OCI-LY1 (cell line): Measurements from ENCODE around the gene TMEM51.

ENCODE experiments used
- H2AFZ ChIP-seq: fragments of 200-600 bp; sonication (generic), shearing (Covaris generic); 2 replicates; pipeline ENCODE4 v1.6.0; 2014; ENCODE audit warnings: antibody characterized with exemption, mild to moderate bottlenecking, low read length
- H3F3A ChIP-seq: fragments of 200-600 bp; sonication (generic), shearing (Covaris generic); 2 replicates; pipeline ENCODE4 v1.6.0; 2014; ENCODE audit warnings: mild to moderate bottlenecking, antibody characterized with exemption, low read length, moderate library complexity; ENCODE audit not compliant: insufficient read depth
- H3K27ac ChIP-seq: fragments of 200-600 bp; sonication (generic); 2 replicates; pipeline ENCODE4 v1.5.1; 2014; ENCODE audit warnings: low read length, mixed run types, mild to moderate bottlenecking, low read depth; ENCODE audit not compliant: poor library complexity, severe bottlenecking
- H3K27me3 ChIP-seq: fragments of 200-600 bp; sonication (generic); 2 replicates; pipeline ENCODE4 v1.6.0; 2014; ENCODE audit warnings: antibody characterized with exemption, mild to moderate bottlenecking, low read length, moderate library complexity; ENCODE audit not compliant: insufficient read depth
- H3K36me3 ChIP-seq: fragments of 200-600 bp; sonication (generic); 2 replicates; pipeline ENCODE4 v1.6.1; 2014; ENCODE audit warnings: mild to moderate bottlenecking, antibody characterized with exemption, low read length, moderate library complexity, mixed read lengths; ENCODE audit not compliant: insufficient read depth
- H3K4me1 ChIP-seq: fragments of 200-600 bp; sonication (generic); 2 replicates; pipeline ENCODE4 v1.5.1; 2014; ENCODE audit warnings: mild to moderate bottlenecking, low read length, moderate library complexity; ENCODE audit not compliant: insufficient read depth, severe bottlenecking
- H3K4me2 ChIP-seq: fragments of 200-600 bp; sonication (generic), shearing (Covaris generic); 2 replicates; pipeline ENCODE4 v1.6.1; 2014; ENCODE audit warnings: low read length
- H3K4me3 ChIP-seq: fragments of 200-600 bp; sonication (generic); 2 replicates; pipeline ENCODE4 v1.5.1; 2014; ENCODE audit warnings: low read length, low read depth, mild to moderate bottlenecking, mixed read lengths; ENCODE audit not compliant: poor library complexity, severe bottlenecking
- H3K79me2 ChIP-seq: fragments of 200-600 bp; shearing (Covaris generic); 2 replicates; pipeline ENCODE4 v1.6.1; 2016; ENCODE audit warnings: mixed run types, low read length, mixed read lengths; ENCODE audit not compliant: insufficient read depth
- H3K9ac ChIP-seq: fragments of 200-600 bp; sonication (generic), shearing (Covaris generic); 2 replicates; pipeline ENCODE4 v1.6.1; 2014; ENCODE audit warnings: mild to moderate bottlenecking, low read length, mixed read lengths
- H3K9me2 ChIP-seq: fragments of 200-600 bp; sonication (generic), shearing (Covaris generic); 2 replicates; pipeline ENCODE4 v1.6.1; 2014; ENCODE audit warnings: low read depth, mild to moderate bottlenecking, low read length, mixed read lengths
- H3K9me3 ChIP-seq: fragments of 200-600 bp; shearing (Covaris generic); 2 replicates; pipeline ENCODE4 v1.6.1; 2014; ENCODE audit warnings: low read length, mixed read lengths
- H4K20me1 ChIP-seq: fragments of 200-600 bp; sonication (generic), shearing (Covaris generic); 2 replicates; pipeline ENCODE4 v1.6.0; 2016; ENCODE audit warnings: mild to moderate bottlenecking, low read length; ENCODE audit not compliant: insufficient read depth
- EZH2 ChIP-seq: fragments of 200-600 bp; sonication (generic), shearing (Covaris generic); IDR thresholded peaks from 2 replicates; pipeline ENCODE4 v1.8.0; 2017; ENCODE audit warnings: borderline replicate concordance, mixed run types, mild to moderate bottlenecking, antibody characterized with exemption, low read length, moderate library complexity, mixed read lengths
- TF ChIP-seq, protein P1 (sequence below): fragments of 200-600 bp; sonication (generic), shearing (Covaris generic); IDR thresholded peaks from 2 replicates; pipeline ENCODE4 v1.5.1; 2017; ENCODE audit warnings: mild to moderate bottlenecking, antibody characterized with exemption, low read length, moderate library complexity, mixed read lengths

TMEM51 gene

DNA sequence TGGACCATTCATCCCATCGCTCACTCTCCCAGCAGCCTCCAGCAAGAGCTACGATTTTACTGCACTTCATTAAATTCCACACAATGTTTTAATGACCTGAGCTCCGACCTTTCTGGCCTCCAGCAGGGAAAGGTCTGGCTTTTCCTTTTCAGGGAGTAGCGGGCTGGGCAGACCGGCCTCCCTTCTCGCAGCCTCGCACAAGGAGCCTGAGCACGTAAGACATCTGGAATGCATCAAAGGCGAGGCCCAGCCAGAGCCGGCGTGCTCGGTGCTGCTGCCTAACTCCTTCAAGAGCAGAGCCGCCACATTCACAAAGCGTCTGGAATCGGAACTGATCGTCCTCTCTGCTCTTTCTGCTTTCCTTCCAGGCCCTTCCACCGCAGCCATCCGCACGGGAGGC lies 61.0 kb downstream of the TMEM51 start:
- no peak overlapping the region for H3K27ac ChIP-seq
- H2AFZ ChIP-seq, result no peak overlapping the region
- peaks cover 13% of the 10 kb centered on the region for H3K27me3 ChIP-seq
- no peak overlapping the region for H3K9ac ChIP-seq
- H3K79me2 ChIP-seq, result no peaks in the 10 kb centered on the region
- no peaks in the 10 kb centered on the region for H3K4me1 ChIP-seq
- TF ChIP-seq, protein P1, sequence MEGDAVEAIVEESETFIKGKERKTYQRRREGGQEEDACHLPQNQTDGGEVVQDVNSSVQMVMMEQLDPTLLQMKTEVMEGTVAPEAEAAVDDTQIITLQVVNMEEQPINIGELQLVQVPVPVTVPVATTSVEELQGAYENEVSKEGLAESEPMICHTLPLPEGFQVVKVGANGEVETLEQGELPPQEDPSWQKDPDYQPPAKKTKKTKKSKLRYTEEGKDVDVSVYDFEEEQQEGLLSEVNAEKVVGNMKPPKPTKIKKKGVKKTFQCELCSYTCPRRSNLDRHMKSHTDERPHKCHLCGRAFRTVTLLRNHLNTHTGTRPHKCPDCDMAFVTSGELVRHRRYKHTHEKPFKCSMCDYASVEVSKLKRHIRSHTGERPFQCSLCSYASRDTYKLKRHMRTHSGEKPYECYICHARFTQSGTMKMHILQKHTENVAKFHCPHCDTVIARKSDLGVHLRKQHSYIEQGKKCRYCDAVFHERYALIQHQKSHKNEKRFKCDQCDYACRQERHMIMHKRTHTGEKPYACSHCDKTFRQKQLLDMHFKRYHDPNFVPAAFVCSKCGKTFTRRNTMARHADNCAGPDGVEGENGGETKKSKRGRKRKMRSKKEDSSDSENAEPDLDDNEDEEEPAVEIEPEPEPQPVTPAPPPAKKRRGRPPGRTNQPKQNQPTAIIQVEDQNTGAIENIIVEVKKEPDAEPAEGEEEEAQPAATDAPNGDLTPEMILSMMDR, result no peak
- TF ChIP-seq EZH2, result no peak
- H3K9me3 ChIP-seq, result no peaks in the 10 kb centered on the region
- no peak overlapping the region for H3K4me2 ChIP-seq
- H3K4me3 ChIP-seq, result no peak overlapping the region
- H3K9me2 ChIP-seq, result no peaks in the 10 kb centered on the region
- H3F3A ChIP-seq, result no peaks in the 10 kb centered on the region
- no peaks in the 10 kb centered on the region for H3K36me3 ChIP-seq
- no peaks in the 10 kb centered on the region for H4K20me1 ChIP-seq

DNA sequence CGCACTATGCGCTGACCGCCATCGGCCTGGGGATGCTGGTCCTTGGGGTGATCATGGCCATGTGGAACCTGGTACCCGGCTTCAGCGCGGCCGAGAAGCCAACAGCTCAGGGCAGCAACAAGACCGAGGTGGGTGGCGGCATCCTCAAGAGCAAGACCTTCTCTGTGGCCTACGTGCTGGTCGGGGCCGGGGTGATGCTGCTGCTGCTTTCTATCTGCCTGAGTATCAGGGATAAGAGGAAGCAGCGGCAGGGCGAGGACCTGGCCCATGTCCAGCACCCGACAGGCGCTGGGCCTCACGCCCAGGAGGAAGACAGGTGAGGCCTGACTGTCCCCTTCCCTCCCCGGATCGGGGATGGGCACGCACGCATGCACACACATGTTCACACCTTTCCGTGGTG lies 61.6 kb downstream of the TMEM51 start:
- Histone ChIP-seq H3F3A (no peaks in the 10 kb centered on the region), H3K36me3 (no peaks in the 10 kb centered on the region), H3K4me2 (no peak overlapping the region), H3K4me3 (no peak overlapping the region), H2AFZ (no peak overlapping the region), H3K27me3 (peaks cover 13% of the 10 kb centered on the region), H3K4me1 (no peaks in the 10 kb centered on the region), H3K9me2 (no peaks in the 10 kb centered on the region), H3K79me2 (no peaks in the 10 kb centered on the region), H4K20me1 (no peaks in the 10 kb centered on the region), H3K9ac (no peak overlapping the region), H3K27ac (no peak overlapping the region), H3K9me3 (no peaks in the 10 kb centered on the region)
- no peak for TF ChIP-seq EZH2
- TF ChIP-seq, protein P1, result no peak

DNA sequence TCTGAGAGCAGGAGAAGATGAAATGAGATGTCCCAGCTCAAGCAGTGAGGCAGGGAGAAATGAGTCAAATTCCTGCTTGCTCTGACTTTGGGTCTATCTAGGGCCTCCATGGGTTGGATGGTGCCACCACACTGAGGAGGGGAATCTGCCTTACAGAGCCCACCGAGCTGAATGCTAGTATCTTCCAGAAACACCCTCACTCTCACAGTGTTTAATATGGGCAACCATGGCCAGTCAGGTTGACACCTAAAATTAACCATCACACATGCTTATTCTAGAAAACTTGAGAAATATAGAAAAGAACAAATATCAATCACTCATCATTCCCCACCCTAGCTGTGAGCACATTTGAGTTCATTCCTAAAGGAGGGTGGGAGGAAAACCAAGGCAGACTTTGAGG lies 64.1 kb downstream of the TMEM51 start:
- no peak overlapping the region for H3K4me3 ChIP-seq
- H3F3A ChIP-seq, result no peaks in the 10 kb centered on the region
- H3K9me2 ChIP-seq, result no peaks in the 10 kb centered on the region
- no peaks in the 10 kb centered on the region for H3K36me3 ChIP-seq
- H3K4me1 ChIP-seq, result no peaks in the 10 kb centered on the region
- H3K27me3 ChIP-seq, result peaks cover 12% of the 10 kb centered on the region
- H4K20me1 ChIP-seq, result no peaks in the 10 kb centered on the region
- H2AFZ ChIP-seq, result no peak overlapping the region
- no peak overlapping the region for H3K4me2 ChIP-seq
- no peaks in the 10 kb centered on the region for H3K79me2 ChIP-seq
- H3K9ac ChIP-seq, result no peak overlapping the region
- no peak overlapping the region for H3K27ac ChIP-seq
- no peaks in the 10 kb centered on the region for H3K9me3 ChIP-seq
- TF ChIP-seq, protein P1, result no peak
- TF ChIP-seq EZH2, result no peak
